HFF-Myc (cell line): ENCODE data around the gene PRKCD.
A peak's percentile ranks its signal among the peaks of the same experiment; 100 is the strongest.

ENCODE experiments used
- DNase-seq: peaks from one replicate; pipeline ENCODE4 v3.0.0-alpha.2; 2011; ENCODE audit warnings: low read depth; ENCODE audit errors: extremely low read depth
- H3K4me3 ChIP-seq: replicated peaks from 2 replicates; pipeline ENCODE4 v1.5.1; 2011; ENCODE audit warnings: low read depth, mild to moderate bottlenecking, control low read depth, low read length
- CTCF ChIP-seq: IDR thresholded peaks from 2 replicates; pipeline ENCODE4 v1.5.1; 2012; ENCODE audit warnings: mild to moderate bottlenecking, low read depth, low read length, control low read depth; ENCODE audit errors: missing control alignments

Gene PRKCD

GRCh38 chr3:53160660-53161449 lies at the start of gene PRKCD:
TSS of gene PRKCD (plus strand) at chr3:53161209. CDS start at chr3:53178423, 17,214 bp downstream.
- no peak for TF ChIP-seq CTCF
- peak within 1 kb of the TSS; percentile 82 for H3K4me3 ChIP-seq
- DNase-seq = no peak

- no peak overlapping the region for H3K4me3 ChIP-seq
- TF ChIP-seq CTCF = no peak
- no peak for DNase-seq
Measured at GRCh38 chr3:53111822-53112221, 49.2 kb upstream of the PRKCD start.

GRCh38 chr3:53113293-53114010 lies 47.6 kb upstream of the PRKCD start:
- TF ChIP-seq CTCF = no peak
- H3K4me3 ChIP-seq = no peak overlapping the region
- no peak for DNase-seq

GRCh38 chr3:53114011-53114400 lies 47.0 kb upstream of the PRKCD start:
- peak; percentile 70 for DNase-seq
- TF ChIP-seq CTCF = peak; percentile 96
- no peak overlapping the region for H3K4me3 ChIP-seq

GRCh38 chr3:53114412-53115074 lies 46.5 kb upstream of the PRKCD start:
- no peak for DNase-seq

GRCh38 chr3:53116956-53117355 lies 44.1 kb upstream of the PRKCD start:
- TF ChIP-seq CTCF = no peak
- DNase-seq = no peak
- no peak overlapping the region for H3K4me3 ChIP-seq

More at GRCh38 chr3:53114412-53115074, 46.5 kb upstream of the PRKCD start:
- TF ChIP-seq CTCF = no peak
- no peak overlapping the region for H3K4me3 ChIP-seq
